ENCODE data around the gene SH3YL1. TPM values are rescaled to one million over a fixed set of nuclear protein-coding genes. Genes with fewer than 3 reads are reported as not detected.

Gene SH3YL1
- polyA plus RNA-seq, 1 of the 3 experiments (the other 2 are of a cell fraction) = 22.7 TPM

- CTCF ChIA-PET = no interaction called here
Observed at GRCh38 chr2:184695-185094, 79.1 kb downstream of the SH3YL1 start.

DNA sequence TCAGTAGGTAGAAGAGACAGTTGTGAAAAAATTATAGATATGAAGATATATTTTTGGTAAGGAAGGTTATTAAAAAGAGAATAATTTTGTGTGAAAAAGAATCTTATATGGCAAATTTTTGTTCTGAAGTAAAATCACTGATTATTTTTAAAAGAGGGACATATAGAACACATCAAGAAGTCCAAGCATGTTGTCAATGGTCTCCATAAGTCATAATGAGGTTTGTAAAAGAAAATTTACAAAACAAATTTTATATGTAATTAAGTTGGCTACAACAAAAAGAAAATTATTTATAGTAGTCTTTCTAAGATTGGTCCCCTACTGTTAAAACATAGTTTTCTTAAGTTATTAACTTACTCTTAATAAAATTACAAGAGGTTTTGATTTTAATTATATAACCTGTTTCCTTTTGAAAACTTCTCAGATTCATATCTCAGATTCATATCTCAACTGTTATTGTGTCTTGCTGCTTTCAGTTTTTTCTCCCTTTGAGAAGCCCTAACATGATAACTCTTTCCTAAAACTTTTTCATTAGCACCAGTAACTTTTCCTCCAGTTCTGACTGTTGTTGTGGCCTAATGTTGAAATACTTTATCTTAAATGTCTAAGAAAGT lies 81.2 kb downstream of the SH3YL1 start:
- H3K27me3 ChIP-seq (ENCODE audit: insufficient read depth) = no peaks in the 10 kb centered on the region
- H3K36me3 ChIP-seq (replicated peaks in 1 of 2; ENCODE audit: control insufficient read depth in 1 of 2, insufficient read depth in 2 of 2, low read length in 1 of 2) = no peaks in the 10 kb centered on the region
- CTCF ChIA-PET = no interaction called here
- no peak overlapping the region for H3K9ac ChIP-seq
- peaks cover 24% of the 10 kb centered on the region for H3K9me3 ChIP-seq
- H2AFZ ChIP-seq (ENCODE audit: low read depth) = no peak overlapping the region
- POLR2A ChIA-PET = no interaction called here
- no peak for TF ChIP-seq PBX3 (IDR thresholded peaks at IDR 0.05)
- peaks cover 3% of the 10 kb centered on the region for H3F3A ChIP-seq (replicated peaks; ENCODE audit: insufficient read depth)
- no peaks in the 10 kb centered on the region for H3K79me2 ChIP-seq (ENCODE audit: insufficient read depth)
- no peaks in the 10 kb centered on the region for H3K9me2 ChIP-seq
- DNase-seq = no peak
- H3K4me3 ChIP-seq (ENCODE audit: low read depth in 2 of 2, low read length in 1 of 2) = no peak overlapping the region
- no peaks in the 10 kb centered on the region for H3K4me1 ChIP-seq (ENCODE audit: control insufficient read depth in 1 of 2, insufficient read depth in 2 of 2, low read depth in 1 of 2, low read length in 1 of 2)
- no peak overlapping the region for H3K4me2 ChIP-seq
- H3K27ac ChIP-seq (ENCODE audit: low read depth in 2 of 2, low read length in 1 of 2) = no peak overlapping the region
- no peaks in the 10 kb centered on the region for H4K20me1 ChIP-seq (ENCODE audit: insufficient read depth)

More at GRCh38 chr2:184695-185094, 79.1 kb downstream of the SH3YL1 start:
- H3K36me3 ChIP-seq (replicated peaks in 1 of 2; ENCODE audit: control insufficient read depth in 1 of 2, insufficient read depth in 2 of 2, low read length in 1 of 2) = no peaks in the 10 kb centered on the region
- no peak overlapping the region for H2AFZ ChIP-seq (ENCODE audit: low read depth)
- H3K4me3 ChIP-seq (ENCODE audit: low read depth in 2 of 2, low read length in 1 of 2) = no peak overlapping the region
- no peak overlapping the region for H3K27ac ChIP-seq (ENCODE audit: low read depth in 2 of 2, low read length in 1 of 2)
- no peak overlapping the region for H3K9ac ChIP-seq
- TF ChIP-seq EZH2phosphoT487 (IDR thresholded peaks at IDR 0.05; ENCODE audit: borderline replicate concordance, low read depth) (no peak), SMC3 (IDR thresholded peaks at IDR 0.05; ENCODE audit: low read depth, low read length) (no peak), GABPA (IDR thresholded peaks at IDR 0.05; ENCODE audit: low read depth) (no peak), EP300 (IDR thresholded peaks at IDR 0.05; ENCODE audit: borderline replicate concordance in 1 of 2, low read depth in 1 of 2, low read length in 1 of 2) (no peak), RXRA (IDR thresholded peaks at IDR 0.05; ENCODE audit: borderline replicate concordance, low read depth) (no peak), SIN3A (IDR thresholded peaks at IDR 0.05; ENCODE audit: borderline replicate concordance, low read depth, low read length) (no peak), NFIC (IDR thresholded peaks at IDR 0.05; ENCODE audit: borderline replicate concordance) (no peak), TAF1 (IDR thresholded peaks at IDR 0.05; ENCODE audit: borderline replicate concordance, low read depth, low read length) (no peak), REST (IDR thresholded peaks at IDR 0.05; ENCODE audit: low read depth, low read length) (no peak), USF1 (IDR thresholded peaks at IDR 0.05; ENCODE audit: borderline replicate concordance, low read depth) (no peak)
- H3K4me2 ChIP-seq = no peak overlapping the region
- H4K20me1 ChIP-seq (ENCODE audit: insufficient read depth) = no peaks in the 10 kb centered on the region
- no peaks in the 10 kb centered on the region for H3K4me1 ChIP-seq (ENCODE audit: control insufficient read depth in 1 of 2, insufficient read depth in 2 of 2, low read depth in 1 of 2, low read length in 1 of 2)
- peaks cover 3% of the 10 kb centered on the region for H3F3A ChIP-seq (replicated peaks; ENCODE audit: insufficient read depth)
- H3K79me2 ChIP-seq (ENCODE audit: insufficient read depth) = no peaks in the 10 kb centered on the region
- POLR2A ChIA-PET = no interaction called here
- H3K9me3 ChIP-seq = peaks cover 24% of the 10 kb centered on the region
- no peaks in the 10 kb centered on the region for H3K9me2 ChIP-seq
- no peak for DNase-seq
- H3K27me3 ChIP-seq (ENCODE audit: insufficient read depth) = no peaks in the 10 kb centered on the region

Data from SK-N-SH (cell line).